Nephron (organoid): ENCODE measurements around the gene POU3F1.

Source experiments
- H3K27ac Mint-ChIP-seq, 3 experiments: 2 replicates each; pipeline ENCODE4 v1.8.0; 2020; ENCODE audit warnings: mixed read lengths in 3 of 3, mild to moderate bottlenecking in 2 of 3, moderate library complexity in 1 of 3
- H3K27me3 Mint-ChIP-seq: 2 replicates; pipeline ENCODE4 v1.8.0; 2021; ENCODE audit warnings: low read depth, mild to moderate bottlenecking, moderate library complexity, mixed read lengths
- H3K36me3 Mint-ChIP-seq: 2 replicates; pipeline ENCODE4 v1.8.0; 2020; ENCODE audit warnings: low read depth, mixed read lengths
- H3K4me1 Mint-ChIP-seq: 2 replicates; pipeline ENCODE4 v1.8.0; 2020; ENCODE audit warnings: mixed read lengths
- H3K4me3 Mint-ChIP-seq, 3 experiments: 2 replicates each; pipeline ENCODE4 v1.8.0; 2020; ENCODE audit warnings: mild to moderate bottlenecking in 3 of 3, mixed read lengths in 3 of 3, moderate library complexity in 2 of 3
- H3K9me3 Mint-ChIP-seq: 2 replicates; pipeline ENCODE4 v1.8.0; 2020; ENCODE audit warnings: mixed read lengths
- CTCF ChIP-seq, 3 experiments: fragments of 200-600 bp; sonication (generic); IDR thresholded peaks; one replicate each; pipeline ENCODE4 v1.5.0; 2021; ENCODE audit warnings: antibody characterized with exemption in 3 of 3; ENCODE audit not compliant: unreplicated experiment in 3 of 3

The POU3F1 gene

GRCh38 chr1:38009088-38009840, 37.3 kb downstream of the POU3F1 start:
- no peaks in the 10 kb centered on the region for H3K36me3 Mint-ChIP-seq
- no peak for TF ChIP-seq CTCF (IDR thresholded peaks at IDR 0.05; ENCODE audit: unreplicated experiment in 3 of 3)
- peak overlapping the region in 2 of 3 experiments; percentile 23 to 56 for H3K4me3 Mint-ChIP-seq
- peaks cover 40% of the 10 kb centered on the region for H3K4me1 Mint-ChIP-seq
- peak overlapping the region; percentile 43 to 78 (median 50) for H3K27ac Mint-ChIP-seq
- no peaks in the 10 kb centered on the region for H3K9me3 Mint-ChIP-seq
- H3K27me3 Mint-ChIP-seq, result no peaks in the 10 kb centered on the region

GRCh38 chr1:38006008-38006828, 40.4 kb downstream of the POU3F1 start:
- peaks cover 36% of the 10 kb centered on the region for H3K4me1 Mint-ChIP-seq
- H3K27ac Mint-ChIP-seq, result peak overlapping the region; percentile 63 to 85 (median 74)
- no peaks in the 10 kb centered on the region for H3K9me3 Mint-ChIP-seq
- H3K36me3 Mint-ChIP-seq, result no peaks in the 10 kb centered on the region
- no peak for TF ChIP-seq CTCF (IDR thresholded peaks at IDR 0.05; ENCODE audit: unreplicated experiment in 3 of 3)
- peak overlapping the region; percentile 79 to 84 (median 82) for H3K4me3 Mint-ChIP-seq
- H3K27me3 Mint-ChIP-seq, result no peaks in the 10 kb centered on the region

- Mint-ChIP-seq H3K9me3 (no peaks in the 10 kb centered on the region), H3K27me3 (no peaks in the 10 kb centered on the region), H3K4me1 (peaks cover 43% of the 10 kb centered on the region), H3K4me3 (peak within 1 kb of the TSS; percentile 86 to 91 (median 91)), H3K27ac (peak within 1 kb of the TSS; percentile 85 to 90 (median 88)), H3K36me3 (no peaks in the 10 kb centered on the region)
- no peak for TF ChIP-seq CTCF (IDR thresholded peaks at IDR 0.05; ENCODE audit: unreplicated experiment in 3 of 3)
These were observed 41.2 kb downstream of the POU3F1 start, which contains the start of gene FHL3 for GRCh38 chr1:38005195-38006007. FHL3 (minus strand) TSS chr1:38005514; CDS start chr1:37999412, 6,102 bp downstream.

GRCh38 chr1:38004284-38005108, 42.1 kb downstream of the POU3F1 start:
- no peaks in the 10 kb centered on the region for H3K9me3 Mint-ChIP-seq
- peak overlapping the region; percentile 86 to 91 (median 91) for H3K4me3 Mint-ChIP-seq

More at GRCh38 chr1:38004284-38005108, 42.1 kb downstream of the POU3F1 start:
- peak overlapping the region; percentile 77 to 90 (median 88) for H3K27ac Mint-ChIP-seq
- H3K4me1 Mint-ChIP-seq, result peaks cover 51% of the 10 kb centered on the region
- no peak for TF ChIP-seq CTCF (IDR thresholded peaks at IDR 0.05; ENCODE audit: unreplicated experiment in 3 of 3)
- no peaks in the 10 kb centered on the region for H3K27me3 Mint-ChIP-seq
- H3K36me3 Mint-ChIP-seq, result no peaks in the 10 kb centered on the region
